Uterus (tissue), 4 donors: Measurements from ENCODE around the gene ZGLP1. TPM values are rescaled to one million over a fixed set of nuclear protein-coding genes. Genes with fewer than 3 reads are reported as not detected.

Source experiments
- DNase-seq, 2 donors: peaks; one replicate each; pipeline ENCODE4 v3.0.0-alpha.2; 2019 to 2020
- H3K27ac ChIP-seq, 2 donors: fragments of 200-600 bp; sonication (generic); 1 replicate in 1 of 2; 2 replicates in 1 of 2; pipeline ENCODE4 v1.5.1; 2016 to 2018
- H3K27me3 ChIP-seq, 2 donors: fragments of 200-600 bp; sonication (generic); one replicate each; pipeline ENCODE4 v1.5.1; 2018 to 2019; ENCODE audit warnings: control low read depth in 1 of 2
- H3K36me3 ChIP-seq, 2 donors: fragments of 200-600 bp; sonication (generic); one replicate each; pipeline ENCODE4 v1.5.1; 2019; ENCODE audit warnings: control low read depth in 1 of 2
- H3K4me1 ChIP-seq, 2 donors: fragments of 200-600 bp; sonication (generic); one replicate each; pipeline ENCODE4 v1.5.1; 2018 to 2019; ENCODE audit warnings: control low read depth in 1 of 2
- H3K4me3 ChIP-seq, 2 donors: fragments of 200-600 bp; sonication (generic); 1 replicate in 1 of 2; 2 replicates in 1 of 2; pipeline ENCODE4 v1.5.1; 2018 to 2019; ENCODE audit warnings: mild to moderate bottlenecking in 1 of 2
- H3K9me3 ChIP-seq, 2 donors: fragments of 200-600 bp; sonication (generic); one replicate each; pipeline ENCODE4 v1.5.1; 2019; ENCODE audit warnings: control low read depth in 1 of 2
- CTCF ChIP-seq, 4 experiments: fragments of 200-600 bp in 2 of 4; fragments of 450-650 bp in 2 of 4; sonication (generic) in 2 of 4; IDR thresholded peaks; one replicate each; pipeline ENCODE4 v1.5.1; 2016 to 2019; ENCODE audit warnings: antibody characterized with exemption in 4 of 4, mild to moderate bottlenecking in 2 of 4, moderate library complexity in 1 of 4
- POLR2A ChIP-seq, 2 donors: fragments of 450-650 bp; IDR thresholded peaks; one replicate each; pipeline ENCODE4 v1.6.1; 2016; ENCODE audit warnings: antibody characterized with exemption in 2 of 2, mild to moderate bottlenecking in 1 of 2, moderate library complexity in 1 of 2
- intact Hi-C: fragments of 100-400 bp; cut with DNase I; formaldehyde crosslinking; loops from one replicate; pipeline ENCODE4 v1.15.1; 2023; ENCODE audit warnings: low total_unique reads
- small RNA-seq: library from RNA; depleted of rRNA; stranded (forward); fragments of <200 nt; gene quantifications from one replicate; pipeline ENCODE3, GENCODE V24; 2016
- total RNA-seq, 4 donors: library from RNA; depleted of rRNA in 3 of 4; stranded (reverse); fragments of >200 nt in 3 of 4; gene quantifications; one replicate each; pipeline versions ENCODE4 v1.1.0 to v1.2.4, GENCODE V29; 2014 to 2023
- donor health status: DM: yes; HTN: yes; CAD: no.

ZGLP1 gene
- total RNA-seq, 4 donors from 2014 or later: 1.0 to 2.5 TPM; not detected in 2

- Histone ChIP-seq H3K27ac (no peak overlapping the region), H3K36me3 (no peaks in the 10 kb centered on the region), H3K4me1 (peaks cover 0 to 4% of the 10 kb centered on the region in 2 donors), H3K27me3 (no peaks in the 10 kb centered on the region), H3K9me3 (no peaks in the 10 kb centered on the region), H3K4me3 (no peak overlapping the region)
- no peak for TF ChIP-seq CTCF (IDR thresholded peaks at IDR 0.05)
- TF ChIP-seq POLR2A (IDR thresholded peaks at IDR 0.05): no peak
- no peak for DNase-seq
- intact Hi-C loops: no loop called here
Measured at GRCh38 chr19:10255358-10255757, 54.3 kb downstream of the ZGLP1 start.

Small RNAs within 50 kb of the gene (small RNA-seq; reads per million reads assigned to genes)
- gene AC011511.1: not detected
- not detected for gene AC011511.4

Other genes starting within 250 kb of the ZGLP1 start
- 10 to 100 TPM; 23.2 to 79.2 (median 44.8) TPM for gene SHFL, start 223.5 kb downstream of the ZGLP1 start, total RNA-seq
- 1 to 10 TPM in 1 of 4 donors, not detected in 3; 5.5 TPM for gene ANGPTL6, start 207.1 kb downstream of the ZGLP1 start, total RNA-seq
- 10 to 100 TPM in 3 of 4 donors, 1 to 10 TPM in 1; 5.6 to 54.8 (median 26.1) TPM for gene PPAN, start 203.5 kb downstream of the ZGLP1 start, total RNA-seq
- gene P2RY11, start 198.1 kb downstream of the ZGLP1 start, total RNA-seq: 10 to 100 TPM in 1 of 4 donors, 1 to 10 TPM in 2, under 1 TPM in 1; 0.51 to 19.1 (median 4.4) TPM
- 100 to 1,000 TPM; 162 to 460 (median 226) TPM for gene EIF3G, start 189.9 kb downstream of the ZGLP1 start, total RNA-seq
- gene DNMT1, start 114.9 kb downstream of the ZGLP1 start, total RNA-seq: 100 to 1,000 TPM in 1 of 4 donors, 10 to 100 TPM in 3; 37.6 to 134 (median 67.9) TPM
- 10 to 100 TPM in 3 of 4 donors, 1 to 10 TPM in 1; 1.3 to 32.5 (median 17.3) TPM for gene S1PR2, start 78.5 kb downstream of the ZGLP1 start, total RNA-seq
- gene MRPL4, start 57.6 kb downstream of the ZGLP1 start, total RNA-seq: 10 to 100 TPM; 18.2 to 56.9 (median 31.1) TPM
- 10 to 100 TPM in 3 of 4 donors, 1 to 10 TPM in 1; 6.5 to 32.8 (median 23.2) TPM for gene ICAM1, start 38.7 kb downstream of the ZGLP1 start, total RNA-seq
- gene ICAM4, start 22.9 kb downstream of the ZGLP1 start, total RNA-seq: under 1 TPM in 1 of 4 donors, not detected in 3; 0.41 TPM
- gene ICAM5, start 19.9 kb downstream of the ZGLP1 start, total RNA-seq: under 1 TPM in 3 of 4 donors, not detected in 1; 0.07 to 0.88 (median 0.29) TPM
- 10 to 100 TPM in 1 of 4 donors, 1 to 10 TPM in 3; 1.5 to 12.7 (median 4.9) TPM for gene FDX2, start 6.2 kb upstream of the ZGLP1 start, total RNA-seq
- 10 to 100 TPM in 3 of 4 donors, 1 to 10 TPM in 1; 7.4 to 42.4 (median 16.4) TPM for gene RAVER1, start 23.7 kb upstream of the ZGLP1 start, total RNA-seq
- 10 to 100 TPM in 1 of 4 donors, 1 to 10 TPM in 3; 3.0 to 65.3 (median 6.2) TPM for gene ICAM3, start 29.8 kb upstream of the ZGLP1 start, total RNA-seq
- 100 to 1,000 TPM in 1 of 4 donors, 10 to 100 TPM in 3; 22.0 to 112 (median 67.8) TPM for gene TYK2, start 70.8 kb upstream of the ZGLP1 start, total RNA-seq
- 100 to 1,000 TPM in 2 of 4 donors, 10 to 100 TPM in 2; 41.5 to 163 (median 129) TPM for gene CDC37, start 93.7 kb upstream of the ZGLP1 start, total RNA-seq
- gene PDE4A, start 110.7 kb upstream of the ZGLP1 start, total RNA-seq: 10 to 100 TPM in 1 of 4 donors, 1 to 10 TPM in 3; 3.2 to 10.6 (median 4.1) TPM
- gene KEAP1, start 193.5 kb upstream of the ZGLP1 start, total RNA-seq: 100 to 1,000 TPM in 1 of 4 donors, 10 to 100 TPM in 3; 39.7 to 127 (median 56.8) TPM
- gene S1PR5, start 207.6 kb upstream of the ZGLP1 start, total RNA-seq: 1 to 10 TPM in 2 of 4 donors, not detected in 2; 1.8 to 2.6 TPM
- 10 to 100 TPM in 2 of 4 donors, 1 to 10 TPM in 2; 4.4 to 22.1 (median 8.4) TPM for gene ATG4D, start 234.1 kb upstream of the ZGLP1 start, total RNA-seq